HepG2 (cell line): ENCODE data around the gene PSMD1. TPM values are rescaled to one million over a fixed set of nuclear protein-coding genes. Genes with fewer than 3 reads are reported as not detected.

Source experiments
- BRCA1 ChIP-seq: sonication (generic); formaldehyde crosslinking; IDR thresholded peaks from 2 replicates; pipeline ENCODE4 v1.4.0; 2020; ENCODE audit warnings: missing genetic modification reagents
- CHD4 ChIP-seq: fragments of 200-600 bp; sonication (generic); IDR thresholded peaks from 2 replicates; pipeline ENCODE4 v1.7.0; 2017; ENCODE audit warnings: mild to moderate bottlenecking, low read length, borderline replicate concordance
- FOXC1 ChIP-seq: sonication (generic); formaldehyde crosslinking; IDR thresholded peaks from 2 replicates; pipeline ENCODE4 v1.8.0; 2022; ENCODE audit warnings: mild to moderate bottlenecking, missing genetic modification reagents, borderline replicate concordance
- GATAD1 ChIP-seq: IDR thresholded peaks from 2 replicates; pipeline ENCODE4 v1.6.1; 2016; ENCODE audit warnings: missing genetic modification reagents, missing compliant biosample characterization
- KDM6A ChIP-seq: IDR thresholded peaks from 2 replicates; pipeline ENCODE4 v1.6.1; 2016; ENCODE audit warnings: low read depth
- RELA ChIP-seq: sonication (generic); formaldehyde crosslinking; IDR thresholded peaks from 2 replicates; pipeline ENCODE4 v1.4.0; 2020; ENCODE audit warnings: missing genetic modification reagents
- SMAD3 ChIP-seq: sonication (generic); formaldehyde crosslinking; IDR thresholded peaks from 2 replicates; pipeline ENCODE4 v1.4.0; 2020; ENCODE audit warnings: missing genetic modification reagents
- TARDBP ChIP-seq: sonication (generic); formaldehyde crosslinking; IDR thresholded peaks from 2 replicates; pipeline ENCODE4 v1.8.0; 2022; ENCODE audit warnings: mild to moderate bottlenecking, missing genetic modification reagents
- ZBTB38 ChIP-seq: sonication (generic); formaldehyde crosslinking; IDR thresholded peaks from 2 replicates; pipeline ENCODE4 v1.5.1; 2020; ENCODE audit warnings: mild to moderate bottlenecking, missing genetic modification reagents
- ZNF160 ChIP-seq: sonication (generic); formaldehyde crosslinking; IDR thresholded peaks from 2 replicates; pipeline ENCODE4 v1.8.0; 2022; ENCODE audit warnings: mild to moderate bottlenecking, inconsistent platforms, missing genetic modification reagents
- ZNF260 ChIP-seq: sonication (generic); formaldehyde crosslinking; IDR thresholded peaks from 2 replicates; pipeline ENCODE4 v1.4.0; 2020; ENCODE audit warnings: missing genetic modification reagents, low read depth, mild to moderate bottlenecking, borderline replicate concordance
- ZNF33A ChIP-seq: sonication (generic); formaldehyde crosslinking; IDR thresholded peaks from 2 replicates; pipeline ENCODE4 v1.5.1; 2020; ENCODE audit warnings: missing genetic modification reagents, mild to moderate bottlenecking, moderate library complexity, borderline replicate concordance
- ZNF562 ChIP-seq: sonication (generic); formaldehyde crosslinking; IDR thresholded peaks from 2 replicates; pipeline ENCODE4 v1.8.0; 2022; ENCODE audit warnings: missing genetic modification reagents, borderline replicate concordance
- ZNF574 ChIP-seq: sonication (generic); formaldehyde crosslinking; IDR thresholded peaks from 2 replicates; pipeline ENCODE4 v1.4.0; 2020; ENCODE audit warnings: missing genetic modification reagents
- ZNF674 ChIP-seq: sonication (generic); formaldehyde crosslinking; IDR thresholded peaks from 2 replicates; pipeline ENCODE4 v1.5.0; 2020; ENCODE audit warnings: low read depth, mild to moderate bottlenecking, missing genetic modification reagents
- ZNF678 ChIP-seq: sonication (generic); formaldehyde crosslinking; IDR thresholded peaks from 2 replicates; pipeline ENCODE4 v1.4.0; 2020; ENCODE audit warnings: mild to moderate bottlenecking, missing genetic modification reagents
- ZNF776 ChIP-seq: sonication (generic); formaldehyde crosslinking; IDR thresholded peaks from 2 replicates; pipeline ENCODE4 v1.4.0; 2020; ENCODE audit warnings: mild to moderate bottlenecking, missing genetic modification reagents
- polyA plus RNA-seq, 8 experiments: library from polyadenylated mRNA; depleted of rRNA in 3 of 8; stranded (reverse) in 7 of 8; unstranded in 1 of 8; fragments of >200 nt; fragmentation: Illumina TruSeq in 4 of 8; extraction: Trizol in 4 of 8; gene quantifications; 2 replicates each; pipeline versions ENCODE4 v1.2.1 to v1.2.3, GENCODE V29; 2011 to 2016; ENCODE audit warnings: low read depth in 4 of 8, missing spikeins in 1 of 8, mixed read lengths in 1 of 8; ENCODE audit not compliant: insufficient read depth in 1 of 8
- total RNA-seq, 5 experiments: library from RNA; depleted of rRNA; stranded (reverse); fragments of >200 nt; fragmentation: Illumina TruSeq; extraction: Trizol; gene quantifications; 2 replicates each; pipeline ENCODE4 v1.2.3, GENCODE V29; 2016; ENCODE audit warnings: low read depth in 1 of 5
- TF ChIP-seq, protein P1 (sequence below), 2 experiments: fragments of 450-650 bp in 1 of 2; sonication (generic) in 1 of 2; formaldehyde crosslinking; IDR thresholded peaks; 2 replicates each; pipeline versions ENCODE4 v1.5.0 to v1.8.0; 2020 to 2022; ENCODE audit warnings: mild to moderate bottlenecking in 1 of 2, missing genetic modification reagents in 1 of 2
- TF ChIP-seq, protein P2 (sequence below): sonication (generic); formaldehyde crosslinking; IDR thresholded peaks from 2 replicates; pipeline ENCODE4 v1.4.0; 2020; ENCODE audit warnings: low read depth, mild to moderate bottlenecking, missing genetic modification reagents
- TF ChIP-seq, protein P3 (sequence below): sonication (generic); formaldehyde crosslinking; IDR thresholded peaks from 2 replicates; pipeline ENCODE4 v1.4.0; 2020; ENCODE audit warnings: missing genetic modification reagents, borderline replicate concordance

Gene PSMD1
- total and polyA plus RNA-seq, 2 of the 13 experiments (the other 11 are each of a cell fraction or from before 2014, with no cell fraction given), result 136 to 191 TPM

- TF ChIP-seq, protein P1, sequence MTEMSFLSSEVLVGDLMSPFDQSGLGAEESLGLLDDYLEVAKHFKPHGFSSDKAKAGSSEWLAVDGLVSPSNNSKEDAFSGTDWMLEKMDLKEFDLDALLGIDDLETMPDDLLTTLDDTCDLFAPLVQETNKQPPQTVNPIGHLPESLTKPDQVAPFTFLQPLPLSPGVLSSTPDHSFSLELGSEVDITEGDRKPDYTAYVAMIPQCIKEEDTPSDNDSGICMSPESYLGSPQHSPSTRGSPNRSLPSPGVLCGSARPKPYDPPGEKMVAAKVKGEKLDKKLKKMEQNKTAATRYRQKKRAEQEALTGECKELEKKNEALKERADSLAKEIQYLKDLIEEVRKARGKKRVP (CRISPR knock-in tag; IDR thresholded peaks at IDR 0.05), result no peak
- TF ChIP-seq ZNF678 (CRISPR knock-in tag), result no peak
- TF ChIP-seq ZNF574 (CRISPR knock-in tag), result 0 out of 2 replicates have a peak, but pooled peaks have one; percentile 21
- no peak for TF ChIP-seq ZBTB38 (CRISPR knock-in tag)
- no peak for TF ChIP-seq GATAD1 (CRISPR knock-in tag)
- TF ChIP-seq, protein P2, sequence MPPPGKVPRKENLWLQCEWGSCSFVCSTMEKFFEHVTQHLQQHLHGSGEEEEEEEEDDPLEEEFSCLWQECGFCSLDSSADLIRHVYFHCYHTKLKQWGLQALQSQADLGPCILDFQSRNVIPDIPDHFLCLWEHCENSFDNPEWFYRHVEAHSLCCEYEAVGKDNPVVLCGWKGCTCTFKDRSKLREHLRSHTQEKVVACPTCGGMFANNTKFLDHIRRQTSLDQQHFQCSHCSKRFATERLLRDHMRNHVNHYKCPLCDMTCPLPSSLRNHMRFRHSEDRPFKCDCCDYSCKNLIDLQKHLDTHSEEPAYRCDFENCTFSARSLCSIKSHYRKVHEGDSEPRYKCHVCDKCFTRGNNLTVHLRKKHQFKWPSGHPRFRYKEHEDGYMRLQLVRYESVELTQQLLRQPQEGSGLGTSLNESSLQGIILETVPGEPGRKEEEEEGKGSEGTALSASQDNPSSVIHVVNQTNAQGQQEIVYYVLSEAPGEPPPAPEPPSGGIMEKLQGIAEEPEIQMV (CRISPR knock-in tag), result no peak
- no peak for TF ChIP-seq TARDBP
- no peak for TF ChIP-seq ZNF160 (CRISPR knock-in tag)
- TF ChIP-seq SMAD3 (CRISPR knock-in tag), result no peak
- TF ChIP-seq ZNF674 (CRISPR knock-in tag), result no peak
- TF ChIP-seq KDM6A (CRISPR knock-in tag), result no peak
- no peak for TF ChIP-seq ZNF260 (CRISPR knock-in tag)
- peak; percentile 47; the same call in 1 of the 2 replicates for TF ChIP-seq CHD4
- no peak for TF ChIP-seq ZNF562
- TF ChIP-seq ZNF776 (CRISPR knock-in tag), result no peak
- no peak; the same call in 1 of the 2 replicates for TF ChIP-seq FOXC1 (CRISPR knock-in tag)
- TF ChIP-seq, protein P3, sequence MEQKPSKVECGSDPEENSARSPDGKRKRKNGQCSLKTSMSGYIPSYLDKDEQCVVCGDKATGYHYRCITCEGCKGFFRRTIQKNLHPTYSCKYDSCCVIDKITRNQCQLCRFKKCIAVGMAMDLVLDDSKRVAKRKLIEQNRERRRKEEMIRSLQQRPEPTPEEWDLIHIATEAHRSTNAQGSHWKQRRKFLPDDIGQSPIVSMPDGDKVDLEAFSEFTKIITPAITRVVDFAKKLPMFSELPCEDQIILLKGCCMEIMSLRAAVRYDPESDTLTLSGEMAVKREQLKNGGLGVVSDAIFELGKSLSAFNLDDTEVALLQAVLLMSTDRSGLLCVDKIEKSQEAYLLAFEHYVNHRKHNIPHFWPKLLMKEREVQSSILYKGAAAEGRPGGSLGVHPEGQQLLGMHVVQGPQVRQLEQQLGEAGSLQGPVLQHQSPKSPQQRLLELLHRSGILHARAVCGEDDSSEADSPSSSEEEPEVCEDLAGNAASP (CRISPR knock-in tag), result no peak
- TF ChIP-seq RELA (CRISPR knock-in tag), result no peak
- no peak for TF ChIP-seq ZNF33A (CRISPR knock-in tag)
- no peak for TF ChIP-seq BRCA1 (CRISPR knock-in tag)
Measured at GRCh38 chr2:231033147-231034132, 23.2 kb upstream of the PSMD1 start (continued).
